GM12892 (cell line): ENCODE results near the gene DNMT3A.

Experiments used
- POLR2A ChIP-seq: IDR thresholded peaks from 2 replicates; pipeline ENCODE4 v1.6.1; 2011; ENCODE audit warnings: low read depth, low read length, control low read depth
- POLR2AphosphoS5 ChIP-seq: IDR thresholded peaks from 2 replicates; pipeline ENCODE4 v1.6.1; 2011; ENCODE audit warnings: low read depth, low read length, control low read depth
- TAF1 ChIP-seq: IDR thresholded peaks from 2 replicates; pipeline ENCODE4 v1.6.1; 2011; ENCODE audit warnings: low read depth, mild to moderate bottlenecking, control low read depth, low read length, borderline replicate concordance

- TF ChIP-seq POLR2AphosphoS5 (no peak), POLR2A (no peak), TAF1 (no peak)
Observed at GRCh38 chr2:25201794-25202193, 139.9 kb downstream of the DNMT3A start.
